ENCODE data around the gene WNT7B. TPM values are rescaled to one million over a fixed set of nuclear protein-coding genes. Genes with fewer than 3 reads are reported as not detected.

WNT7B gene
- total and polyA plus RNA-seq, 2 donors (not counting 1 experiment from before 2014, with no cell fraction given): 0.22 to 0.67 TPM

GRCh38 chr22:45993143-45993692, 16.3 kb upstream of the WNT7B start:
- POLR2A ChIA-PET: no interaction called here
- no peak for DNase-seq
- H3K4me3 ChIP-seq (ENCODE audit: control extremely low read depth in 1 of 5, extremely low read depth in 1 of 5, insufficient read depth in 1 of 5, low read depth in 2 of 5, low read length in 4 of 5): no peak overlapping the region
- no peak overlapping the region for H3K4me2 ChIP-seq (replicated peaks; ENCODE audit: low read depth, low read length, poor library complexity, severe bottlenecking)
- peaks cover 0 to 4% (median 0%) of the 10 kb centered on the region in 3 donors for H3K9me3 ChIP-seq (ENCODE audit: control extremely low read depth in 1 of 3, control insufficient read depth in 2 of 3, insufficient read depth in 1 of 3, low read length in 2 of 3)
- H3K4me1 Mint-ChIP-seq: peaks cover 30% of the 10 kb centered on the region
- no peaks in the 10 kb centered on the region for H3K79me2 ChIP-seq (ENCODE audit: control insufficient read depth, insufficient read depth, low read length)
- no peak for TF ChIP-seq EZH2 (IDR thresholded peaks at IDR 0.05; ENCODE audit: borderline replicate concordance, insufficient read depth, low read depth, low read length, poor library complexity, severe bottlenecking)
- TF ChIP-seq CTCF (IDR thresholded peaks at IDR 0.05): no peak
- no peak overlapping the region for H3K4me3 Mint-ChIP-seq
- ATAC-seq (ENCODE audit: low read depth): no peak
- peaks cover 0 to 7% (median 0%) of the 10 kb centered on the region in 4 experiments for H3K27me3 ChIP-seq (replicated peaks in 1 of 4; ENCODE audit: control extremely low read depth in 1 of 4, control insufficient read depth in 3 of 4, insufficient read depth in 4 of 4, low read length in 3 of 4)
- CTCF ChIA-PET: interaction anchor here (1.0 kb wide), 1 partner anchor 122 kb away, joined by 3 read pairs; no protein-coding TSS in a partner anchor
- H3K27me3 Mint-ChIP-seq: no peaks in the 10 kb centered on the region
- no peak overlapping the region for H3K9ac ChIP-seq (ENCODE audit: low read length)
- H4K20me1 ChIP-seq (ENCODE audit: control insufficient read depth, insufficient read depth, low read length, poor library complexity, severe bottlenecking): no peaks in the 10 kb centered on the region
- intact Hi-C loops (cut with micrococcal nuclease): no loop called here
- H3K4me1 ChIP-seq (ENCODE audit: control insufficient read depth in 2 of 2, insufficient read depth in 2 of 2, low read length in 2 of 2): peaks cover 13 to 29% of the 10 kb centered on the region in 2 donors
- H3K36me3 ChIP-seq (replicated peaks in 1 of 2; ENCODE audit: control extremely low read depth in 1 of 2, control insufficient read depth in 1 of 2, extremely low read depth in 1 of 2, insufficient read depth in 2 of 2, low read length in 1 of 2): no peaks in the 10 kb centered on the region
- no peaks in the 10 kb centered on the region for H3K9me3 Mint-ChIP-seq (ENCODE audit: insufficient read depth)
- H2AFZ ChIP-seq (ENCODE audit: insufficient read depth, low read depth, low read length, poor library complexity, severe bottlenecking): no peak overlapping the region
- H3K27ac ChIP-seq (ENCODE audit: low read length in 2 of 2): no peak overlapping the region
- H3K27ac Mint-ChIP-seq: no peak overlapping the region
- WGBS (ENCODE audit: insufficient coverage): 94% methylated on average over 5 of the region's 5 CpGs

GRCh38 chr22:45992737-45993136, 15.8 kb upstream of the WNT7B start:
- Mint-ChIP-seq H3K4me1 (peaks cover 29% of the 10 kb centered on the region), H3K9me3 (ENCODE audit: insufficient read depth) (no peaks in the 10 kb centered on the region), H3K27me3 (no peaks in the 10 kb centered on the region), H3K27ac (peak overlapping the region; percentile 37), H3K4me3 (no peak overlapping the region)
- CTCF ChIA-PET: interaction anchor here (1.0 kb wide), 1 partner anchor 122 kb away, joined by 3 read pairs; no protein-coding TSS in a partner anchor
- Histone ChIP-seq H3K27ac (ENCODE audit: low read length in 2 of 2) (no peak overlapping the region), H3K4me2 (replicated peaks; ENCODE audit: low read depth, low read length, poor library complexity, severe bottlenecking) (no peak overlapping the region), H3K4me3 (ENCODE audit: control extremely low read depth in 1 of 5, extremely low read depth in 1 of 5, insufficient read depth in 1 of 5, low read depth in 2 of 5, low read length in 4 of 5) (no peak overlapping the region), H3K9ac (ENCODE audit: low read length) (no peak overlapping the region), H3K27me3 (replicated peaks in 1 of 4; ENCODE audit: control extremely low read depth in 1 of 4, control insufficient read depth in 3 of 4, insufficient read depth in 4 of 4, low read length in 3 of 4) (peaks cover 0 to 7% (median 0%) of the 10 kb centered on the region in 4 experiments), H3K36me3 (replicated peaks in 1 of 2; ENCODE audit: control extremely low read depth in 1 of 2, control insufficient read depth in 1 of 2, extremely low read depth in 1 of 2, insufficient read depth in 2 of 2, low read length in 1 of 2) (no peaks in the 10 kb centered on the region), H3K4me1 (ENCODE audit: control insufficient read depth in 2 of 2, insufficient read depth in 2 of 2, low read length in 2 of 2) (peaks cover 13 to 28% of the 10 kb centered on the region in 2 donors), H3K79me2 (ENCODE audit: control insufficient read depth, insufficient read depth, low read length) (no peaks in the 10 kb centered on the region), H4K20me1 (ENCODE audit: control insufficient read depth, insufficient read depth, low read length, poor library complexity, severe bottlenecking) (no peaks in the 10 kb centered on the region), H2AFZ (ENCODE audit: insufficient read depth, low read depth, low read length, poor library complexity, severe bottlenecking) (no peak overlapping the region), H3K9me3 (ENCODE audit: control extremely low read depth in 1 of 3, control insufficient read depth in 2 of 3, insufficient read depth in 1 of 3, low read length in 2 of 3) (peaks cover 0 to 9% (median 0%) of the 10 kb centered on the region in 3 donors)
- no peak for DNase-seq
- WGBS (ENCODE audit: insufficient coverage): 82% methylated on average over 3 of the region's 3 CpGs
- no peak for TF ChIP-seq EZH2 (IDR thresholded peaks at IDR 0.05; ENCODE audit: borderline replicate concordance, insufficient read depth, low read depth, low read length, poor library complexity, severe bottlenecking)
- no peak for TF ChIP-seq CTCF (IDR thresholded peaks at IDR 0.05)
- intact Hi-C loops (cut with micrococcal nuclease): no loop called here
- POLR2A ChIA-PET: no interaction called here
- ATAC-seq (ENCODE audit: low read depth): no peak

All from B cell (primary cell).